IPS-20b (cell line): ENCODE measurements around the gene TPRA1.

Source experiments
- H3K27ac ChIP-seq: one replicate; pipeline ENCODE4 v1.5.1; 2013; ENCODE audit warnings: low read length
- H3K27me3 ChIP-seq: 2 replicates; pipeline ENCODE4 v1.6.1; 2013; ENCODE audit warnings: mild to moderate bottlenecking, low read length, inconsistent platforms; ENCODE audit not compliant: insufficient read depth
- H3K36me3 ChIP-seq: 2 replicates; pipeline ENCODE4 v1.6.1; 2013; ENCODE audit warnings: low read depth, mild to moderate bottlenecking, inconsistent platforms, low read length, moderate library complexity; ENCODE audit not compliant: insufficient read depth
- H3K4me1 ChIP-seq: 2 replicates; pipeline ENCODE4 v1.6.1; 2013; ENCODE audit warnings: mild to moderate bottlenecking, control low read depth, inconsistent platforms, low read length, moderate library complexity; ENCODE audit not compliant: insufficient read depth
- H3K4me3 ChIP-seq: 2 replicates; pipeline ENCODE4 v1.5.1; 2013; ENCODE audit warnings: mild to moderate bottlenecking, low read length, inconsistent platforms
- H3K9ac ChIP-seq: 2 replicates; pipeline ENCODE4 v1.6.1; 2013; ENCODE audit warnings: low read depth, mild to moderate bottlenecking, inconsistent platforms, low read length, moderate library complexity
- H3K9me3 ChIP-seq: 2 replicates; pipeline ENCODE4 v1.6.1; 2013; ENCODE audit warnings: mild to moderate bottlenecking, low read depth, low read length, inconsistent platforms; ENCODE audit not compliant: insufficient read depth

TPRA1 gene

DNA sequence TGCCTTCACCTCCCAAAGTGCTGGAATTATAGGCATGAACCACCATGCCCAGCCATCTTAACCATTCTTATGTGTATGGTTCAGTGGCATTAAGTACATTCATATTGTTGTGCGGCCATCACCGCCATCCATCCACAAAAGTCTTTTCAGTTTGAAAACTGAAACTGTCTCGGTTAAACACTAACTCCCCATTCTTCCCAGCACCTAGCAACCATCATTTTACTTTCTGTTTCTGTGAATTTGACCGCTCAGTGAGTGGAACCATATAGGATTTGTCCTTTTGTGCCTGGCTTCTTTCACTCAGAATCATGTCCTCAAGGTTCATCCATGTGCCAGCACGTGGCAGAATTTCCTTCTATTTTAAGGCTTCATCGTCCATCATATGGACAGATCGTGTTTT is 13.5 kb upstream of the TPRA1 start:
- no peaks in the 10 kb centered on the region for H3K27me3 ChIP-seq
- no peak overlapping the region for H3K4me3 ChIP-seq
- H3K9ac ChIP-seq, result no peak overlapping the region
- H3K36me3 ChIP-seq, result peaks cover 100% of the 10 kb centered on the region
- peaks cover 11% of the 10 kb centered on the region for H3K4me1 ChIP-seq
- no peak overlapping the region for H3K27ac ChIP-seq
- no peaks in the 10 kb centered on the region for H3K9me3 ChIP-seq

DNA sequence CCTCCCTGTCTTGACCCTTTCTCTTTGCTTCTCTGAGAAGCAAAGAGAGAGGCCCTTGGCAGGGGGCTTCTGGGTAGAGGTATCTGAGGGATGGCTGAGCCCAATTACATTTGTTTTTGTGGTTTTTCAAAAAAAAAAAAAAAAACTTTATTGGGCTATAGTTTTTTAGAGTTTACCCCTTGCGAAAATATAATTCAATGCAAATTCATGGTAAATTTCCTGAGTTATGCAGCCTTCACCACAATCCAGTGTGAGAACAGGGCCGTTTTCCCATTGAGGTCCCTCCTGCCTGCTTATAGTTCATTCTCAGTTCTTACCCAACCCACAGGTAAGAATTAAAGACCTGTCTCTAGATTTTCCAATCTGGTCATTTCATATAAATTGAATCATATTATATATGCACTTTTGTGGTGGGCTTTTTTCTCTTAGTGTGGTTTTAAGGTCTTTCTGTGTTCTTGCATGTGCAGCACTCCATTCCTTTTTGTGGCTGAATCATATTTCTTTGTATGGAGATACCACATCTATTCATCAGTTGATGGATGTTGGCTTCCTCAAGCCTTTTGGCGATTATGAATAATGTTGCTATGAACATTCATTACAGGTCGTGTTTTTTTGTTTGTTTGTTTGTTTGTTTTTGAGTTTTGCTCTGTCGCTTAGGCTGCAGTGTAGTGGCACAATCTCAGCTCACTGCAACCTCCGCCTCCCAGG is 10.4 kb upstream of the TPRA1 start:
- Histone ChIP-seq H3K36me3 (peaks cover 70% of the 10 kb centered on the region), H3K4me3 (peak overlapping the region; percentile 43; the same call in 1 of the 2 replicates), H3K4me1 (peaks cover 12% of the 10 kb centered on the region), H3K27me3 (0 out of 2 replicates have a peak, but pooled peaks cover 5% of the 10 kb centered on the region), H3K9me3 (no peaks in the 10 kb centered on the region), H3K27ac (no peak overlapping the region), H3K9ac (peak overlapping the region; percentile 98)

DNA sequence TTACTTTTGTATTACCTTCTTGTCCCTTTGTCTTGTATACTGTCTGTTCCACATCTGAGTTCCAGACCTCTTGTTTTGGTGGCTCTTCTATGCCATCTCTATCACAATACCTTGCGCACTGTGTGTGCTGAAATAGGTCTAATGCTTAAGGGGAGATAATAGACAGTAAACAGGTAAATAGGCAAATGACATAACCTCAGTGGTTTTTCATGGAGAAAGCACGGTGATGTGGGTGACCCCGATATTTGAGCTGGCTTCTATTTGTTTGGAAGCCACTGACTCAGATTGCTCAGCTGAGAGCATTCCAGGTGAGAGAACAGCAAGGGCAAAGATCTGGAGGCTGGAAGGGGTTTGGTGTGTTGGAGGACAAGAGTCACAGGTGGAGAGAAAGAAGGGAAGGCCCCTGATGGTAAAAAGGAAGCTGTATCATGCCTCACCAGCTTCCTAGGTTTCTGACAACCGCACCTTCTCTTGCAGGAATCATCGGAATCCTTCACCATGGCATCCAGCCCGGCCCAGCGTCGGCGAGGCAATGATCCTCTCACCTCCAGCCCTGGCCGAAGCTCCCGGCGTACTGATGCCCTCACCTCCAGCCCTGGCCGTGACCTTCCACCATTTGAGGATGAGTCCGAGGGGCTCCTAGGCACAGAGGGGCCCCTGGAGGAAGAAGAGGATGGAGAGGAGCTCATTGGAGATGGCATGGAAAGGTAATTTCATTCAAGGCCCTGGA is 8.5 kb upstream of the TPRA1 start:
- peaks cover 51% of the 10 kb centered on the region for H3K36me3 ChIP-seq
- H3K27ac ChIP-seq, result peak overlapping the region; percentile 42
- peak overlapping the region; percentile 85 for H3K4me3 ChIP-seq
- H3K27me3 ChIP-seq, result 0 out of 2 replicates have a peak, but pooled peaks cover 5% of the 10 kb centered on the region
- H3K4me1 ChIP-seq, result peaks cover 12% of the 10 kb centered on the region
- H3K9me3 ChIP-seq, result no peaks in the 10 kb centered on the region
- H3K9ac ChIP-seq, result peak overlapping the region; percentile 98

DNA sequence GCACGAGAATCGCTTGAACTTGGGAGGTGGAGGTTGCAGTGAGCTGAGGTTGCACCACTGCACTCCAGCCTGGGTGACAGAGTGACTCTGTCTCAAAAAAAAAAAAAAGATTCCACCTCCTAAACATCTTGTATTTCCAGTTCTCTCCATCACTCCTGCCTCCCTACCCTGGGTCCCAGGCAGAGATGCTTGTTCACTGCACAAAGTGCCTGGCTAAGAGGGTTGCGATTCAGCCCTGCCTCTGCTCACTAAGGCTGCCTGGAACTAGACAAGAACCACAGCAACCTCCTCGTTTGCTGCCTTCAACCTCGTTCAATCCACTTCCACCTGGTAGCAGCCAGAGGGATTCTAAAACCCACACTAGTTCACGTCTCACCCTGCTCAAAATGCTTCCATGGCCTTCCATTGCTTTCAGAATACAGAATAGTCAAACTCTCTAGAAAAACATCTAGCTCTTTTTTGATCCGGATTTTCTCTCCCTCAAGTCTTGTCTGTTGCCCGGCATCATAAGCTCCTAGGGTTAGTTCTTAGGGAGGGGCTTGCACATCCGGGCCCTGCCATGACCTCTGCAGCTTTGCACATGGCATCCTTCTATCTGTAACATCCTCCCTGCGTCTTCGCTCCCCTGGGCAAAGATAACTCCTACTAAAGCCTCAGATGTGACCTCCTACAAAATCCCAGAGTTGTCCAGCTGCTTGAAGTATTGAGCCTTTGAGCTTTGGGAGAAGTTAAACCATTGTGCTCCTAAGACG is 6.7 kb upstream of the TPRA1 start:
- Histone ChIP-seq H3K4me1 (peaks cover 12% of the 10 kb centered on the region), H3K27me3 (peaks cover 9% of the 10 kb centered on the region; the same call in 1 of the 2 replicates), H3K36me3 (peaks cover 33% of the 10 kb centered on the region), H3K9ac (peak overlapping the region; percentile 98; the same call in 1 of the 2 replicates), H3K4me3 (peak overlapping the region; percentile 85; the same call in 1 of the 2 replicates), H3K9me3 (no peaks in the 10 kb centered on the region), H3K27ac (no peak overlapping the region)

DNA sequence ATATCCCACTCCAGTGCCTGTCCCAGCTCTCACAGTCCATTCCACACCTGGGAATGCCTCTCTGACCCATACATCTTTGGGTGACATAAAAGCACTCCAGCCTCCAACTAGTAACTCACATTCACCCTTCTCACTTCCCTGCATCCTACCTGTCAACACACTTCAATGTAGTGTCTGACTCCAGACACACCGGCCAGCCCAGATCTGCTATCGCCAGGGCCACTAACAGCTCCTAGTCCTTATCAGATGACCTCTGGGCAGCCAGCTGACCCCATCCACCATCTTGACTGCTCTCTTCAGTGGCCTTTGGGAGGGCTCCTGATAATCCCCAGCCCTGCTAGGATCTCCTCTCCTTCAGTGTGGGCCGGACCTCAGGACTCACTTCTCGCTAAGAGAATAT is 4.8 kb upstream of the TPRA1 start:
- Histone ChIP-seq H3K9ac (no peak overlapping the region), H3K4me1 (peaks cover 16% of the 10 kb centered on the region), H3K9me3 (no peaks in the 10 kb centered on the region), H3K36me3 (peaks cover 14% of the 10 kb centered on the region), H3K4me3 (no peak overlapping the region), H3K27me3 (peaks cover 14% of the 10 kb centered on the region; the same call in 1 of the 2 replicates), H3K27ac (no peak overlapping the region)

DNA sequence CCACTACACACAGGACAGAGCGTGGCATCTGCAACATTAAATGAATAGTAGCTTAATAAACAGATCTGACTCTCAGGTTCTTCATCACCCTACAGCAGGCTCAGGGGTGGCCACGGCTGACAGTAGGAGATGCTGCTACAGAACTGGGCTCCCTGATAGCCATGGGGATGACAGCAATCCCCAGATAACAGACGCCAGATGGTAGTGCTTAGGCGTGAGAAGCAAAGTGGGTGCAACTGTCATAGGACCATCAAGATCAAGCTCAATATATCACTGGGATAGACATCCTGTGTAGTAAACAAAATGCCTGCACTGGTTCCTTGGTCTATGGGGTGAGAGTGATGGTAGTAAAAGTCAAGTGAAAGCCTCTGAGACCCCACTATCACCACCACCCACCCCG is 2.6 kb upstream of the TPRA1 start:
- no peaks in the 10 kb centered on the region for H3K36me3 ChIP-seq
- peaks cover 23% of the 10 kb centered on the region; the same call in 1 of the 2 replicates for H3K27me3 ChIP-seq
- no peak overlapping the region for H3K9ac ChIP-seq
- no peak overlapping the region for H3K4me3 ChIP-seq
- H3K27ac ChIP-seq, result no peak overlapping the region
- H3K4me1 ChIP-seq, result peaks cover 11% of the 10 kb centered on the region; the same call in 1 of the 2 replicates
- H3K9me3 ChIP-seq, result no peaks in the 10 kb centered on the region

DNA sequence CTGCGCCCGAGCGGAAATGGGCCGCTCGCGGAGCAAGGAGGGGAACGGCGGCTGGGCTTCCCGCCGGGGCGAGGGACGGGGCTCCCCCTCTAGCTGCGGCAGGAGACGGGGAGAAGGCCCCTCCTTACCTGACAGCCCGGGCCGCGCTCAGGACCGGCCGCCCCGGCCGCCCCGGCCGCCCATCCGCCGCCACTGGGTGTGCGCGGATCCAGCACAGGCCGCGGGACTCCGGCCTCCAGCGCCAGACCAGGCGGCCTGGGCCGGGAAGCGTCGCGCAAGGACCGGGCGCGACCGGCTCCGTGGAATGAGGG is 296 bp downstream of the TPRA1 start:
- H3K9ac ChIP-seq, result peak overlapping the region; percentile 75; the same call in 1 of the 2 replicates
- peak overlapping the region; percentile 77; the same call in 1 of the 2 replicates for H3K4me3 ChIP-seq
- H3K36me3 ChIP-seq, result no peaks in the 10 kb centered on the region
- H3K27me3 ChIP-seq, result peaks cover 18% of the 10 kb centered on the region; the same call in 1 of the 2 replicates
- H3K4me1 ChIP-seq, result peaks cover 11% of the 10 kb centered on the region; the same call in 1 of the 2 replicates
- H3K27ac ChIP-seq, result no peak overlapping the region
- no peaks in the 10 kb centered on the region for H3K9me3 ChIP-seq

DNA sequence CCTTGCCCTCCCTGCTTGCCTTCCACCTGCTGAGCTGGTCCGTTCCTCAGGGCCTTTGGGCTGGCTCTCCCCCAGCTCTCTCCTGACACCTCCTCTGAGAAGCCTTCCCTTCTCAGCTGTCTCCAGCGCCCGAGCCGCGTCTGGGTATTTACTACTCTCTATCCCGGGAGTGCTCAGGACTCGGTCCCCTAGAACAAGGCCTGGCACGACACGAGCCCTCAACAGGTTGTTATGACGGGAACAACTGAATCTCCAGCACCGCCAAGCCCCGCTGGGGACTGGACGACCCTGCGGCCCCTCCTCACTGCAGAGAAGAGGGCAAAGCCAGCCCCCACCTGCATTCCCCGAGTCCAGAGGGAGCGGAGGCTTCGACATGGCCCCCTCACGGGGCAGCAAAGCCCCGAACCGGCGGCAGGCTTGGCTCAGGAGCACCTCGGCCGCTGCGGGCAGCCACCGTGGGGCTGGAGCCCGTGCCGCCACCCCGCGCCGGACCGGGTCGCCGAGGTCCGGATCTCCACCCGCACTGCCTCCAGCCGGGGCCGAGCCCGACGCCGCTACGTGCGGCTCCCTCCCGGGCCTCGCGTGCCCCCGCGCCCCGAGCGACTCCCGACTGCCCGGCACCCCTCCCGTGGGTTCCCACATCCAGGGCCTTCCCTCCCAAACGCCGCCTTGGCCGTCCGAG is 792 bp downstream of the TPRA1 start:
- Histone ChIP-seq H3K36me3 (no peaks in the 10 kb centered on the region), H3K27me3 (peaks cover 18% of the 10 kb centered on the region; the same call in 1 of the 2 replicates), H3K9me3 (no peaks in the 10 kb centered on the region), H3K9ac (peak overlapping the region; percentile 75; the same call in 1 of the 2 replicates), H3K4me1 (peaks cover 11% of the 10 kb centered on the region; the same call in 1 of the 2 replicates), H3K4me3 (peak overlapping the region; percentile 77), H3K27ac (no peak overlapping the region)

DNA sequence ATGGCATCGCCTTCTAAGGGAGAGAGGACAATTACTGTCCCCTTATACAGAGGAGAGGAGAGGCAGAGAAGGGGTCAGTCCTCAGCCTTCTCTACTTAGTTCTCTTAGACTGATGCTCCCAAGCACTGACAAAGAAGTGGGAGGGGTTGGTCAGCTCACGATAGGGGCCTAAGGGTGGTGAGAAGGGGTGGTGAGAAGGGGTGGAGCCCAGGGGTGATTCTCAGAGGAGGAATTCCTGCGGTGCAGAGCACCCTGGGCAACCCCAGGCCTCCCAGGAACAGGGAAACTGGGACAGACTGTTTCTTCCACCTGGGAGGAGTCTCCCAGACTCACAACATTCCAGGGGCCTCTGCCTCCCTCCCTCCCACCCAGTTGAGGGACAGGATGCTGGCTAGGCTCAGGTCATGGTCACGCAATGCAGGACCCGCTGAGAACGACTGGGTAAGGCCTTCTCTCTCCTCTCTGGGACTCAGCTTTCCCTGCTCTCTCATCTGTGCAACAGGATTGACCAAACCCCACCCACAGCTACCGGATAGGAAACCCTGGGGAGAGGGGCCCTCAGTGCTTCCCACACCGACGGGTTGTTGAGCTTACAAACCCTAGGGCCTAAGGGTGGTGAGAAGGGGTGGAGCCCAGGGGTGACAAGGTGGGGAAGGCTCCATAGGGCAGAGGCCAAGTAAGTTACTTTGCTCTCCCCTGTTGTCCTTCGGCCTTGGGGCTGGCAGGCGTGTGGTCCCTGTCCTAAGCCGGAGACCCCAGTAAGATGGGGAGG is 1.5 kb downstream of the TPRA1 start:
- H3K9ac ChIP-seq, result peak overlapping the region; percentile 75; the same call in 1 of the 2 replicates
- H3K36me3 ChIP-seq, result no peaks in the 10 kb centered on the region
- H3K27ac ChIP-seq, result no peak overlapping the region
- peaks cover 18% of the 10 kb centered on the region; the same call in 1 of the 2 replicates for H3K27me3 ChIP-seq
- H3K4me1 ChIP-seq, result peaks cover 11% of the 10 kb centered on the region; the same call in 1 of the 2 replicates
- peak overlapping the region; percentile 77 for H3K4me3 ChIP-seq
- H3K9me3 ChIP-seq, result no peaks in the 10 kb centered on the region

DNA sequence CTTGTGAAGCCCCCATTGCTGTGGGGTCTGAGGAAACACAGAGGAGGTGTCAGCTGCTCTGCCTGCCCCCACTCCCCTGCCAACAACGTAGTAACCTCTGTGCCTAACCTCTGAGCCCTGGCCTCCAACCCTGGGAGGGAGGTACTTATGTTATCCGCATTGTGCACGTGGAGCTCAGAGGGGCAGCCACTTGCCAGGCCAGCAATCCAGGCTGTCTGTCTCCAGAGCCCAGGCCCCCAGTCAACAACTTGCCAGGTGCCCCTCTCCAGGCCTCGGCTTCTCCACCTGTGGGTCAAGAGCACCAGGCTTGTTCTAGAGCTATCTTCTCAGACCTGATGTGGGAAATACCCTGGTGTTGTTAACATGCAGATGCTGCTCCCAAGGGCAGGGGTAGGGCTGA is 2.7 kb downstream of the TPRA1 start:
- peaks cover 17% of the 10 kb centered on the region; the same call in 1 of the 2 replicates for H3K27me3 ChIP-seq
- no peak overlapping the region for H3K4me3 ChIP-seq
- H3K9me3 ChIP-seq, result no peaks in the 10 kb centered on the region
- peaks cover 11% of the 10 kb centered on the region; the same call in 1 of the 2 replicates for H3K4me1 ChIP-seq
- H3K36me3 ChIP-seq, result no peaks in the 10 kb centered on the region
- no peak overlapping the region for H3K27ac ChIP-seq
- H3K9ac ChIP-seq, result no peak overlapping the region
